OCI-LY3 (cell line): ENCODE measurements around the gene PHYHD1.

ENCODE experiments used
- EZH2phosphoT487 ChIP-seq: fragments of 200-600 bp; shearing (Covaris generic); IDR thresholded peaks from 2 replicates; pipeline ENCODE4 v1.6.1; 2018; ENCODE audit warnings: antibody characterized with exemption, mixed run types, low read depth
- TF ChIP-seq, protein P1 (sequence below): fragments of 200-600, 300-600 bp; sonication (generic); IDR thresholded peaks from 2 replicates; pipeline ENCODE4 v1.5.1; 2014; ENCODE audit warnings: antibody characterized with exemption, low read length, low read depth

DNA sequence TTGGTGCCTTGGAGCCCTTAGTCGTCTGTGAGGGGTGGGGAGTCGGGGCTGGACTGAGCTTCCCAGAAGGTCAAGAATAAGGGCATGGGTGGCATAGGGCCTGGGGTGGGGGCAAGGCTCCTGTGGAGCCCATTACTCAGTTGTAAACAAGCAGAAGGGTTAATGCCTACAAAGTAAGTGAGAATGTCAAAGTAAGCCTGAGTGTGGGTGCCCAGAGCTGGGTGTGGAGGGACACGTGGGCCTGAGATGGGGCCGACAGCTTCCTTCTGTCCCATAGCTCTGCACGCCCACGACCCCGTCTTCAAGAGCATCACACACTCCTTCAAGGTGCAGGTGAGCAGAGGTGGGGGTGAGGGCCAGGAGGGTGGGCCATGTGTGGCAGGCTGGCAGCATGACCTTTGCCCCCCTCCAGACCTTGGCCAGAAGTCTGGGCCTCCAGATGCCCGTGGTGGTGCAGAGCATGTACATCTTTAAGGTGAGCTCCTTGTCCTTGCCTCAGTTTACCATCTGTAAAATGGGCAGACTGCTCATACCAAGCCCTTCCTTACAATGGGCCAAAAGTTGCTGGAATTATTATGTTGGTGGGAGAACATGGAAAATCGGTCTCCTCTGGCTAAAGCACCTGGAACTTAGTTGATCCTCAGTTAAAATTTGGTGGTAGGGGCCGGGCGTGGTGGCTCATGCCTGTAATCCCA, 15.5 kb downstream of the PHYHD1 start:
- TF ChIP-seq, protein P1, sequence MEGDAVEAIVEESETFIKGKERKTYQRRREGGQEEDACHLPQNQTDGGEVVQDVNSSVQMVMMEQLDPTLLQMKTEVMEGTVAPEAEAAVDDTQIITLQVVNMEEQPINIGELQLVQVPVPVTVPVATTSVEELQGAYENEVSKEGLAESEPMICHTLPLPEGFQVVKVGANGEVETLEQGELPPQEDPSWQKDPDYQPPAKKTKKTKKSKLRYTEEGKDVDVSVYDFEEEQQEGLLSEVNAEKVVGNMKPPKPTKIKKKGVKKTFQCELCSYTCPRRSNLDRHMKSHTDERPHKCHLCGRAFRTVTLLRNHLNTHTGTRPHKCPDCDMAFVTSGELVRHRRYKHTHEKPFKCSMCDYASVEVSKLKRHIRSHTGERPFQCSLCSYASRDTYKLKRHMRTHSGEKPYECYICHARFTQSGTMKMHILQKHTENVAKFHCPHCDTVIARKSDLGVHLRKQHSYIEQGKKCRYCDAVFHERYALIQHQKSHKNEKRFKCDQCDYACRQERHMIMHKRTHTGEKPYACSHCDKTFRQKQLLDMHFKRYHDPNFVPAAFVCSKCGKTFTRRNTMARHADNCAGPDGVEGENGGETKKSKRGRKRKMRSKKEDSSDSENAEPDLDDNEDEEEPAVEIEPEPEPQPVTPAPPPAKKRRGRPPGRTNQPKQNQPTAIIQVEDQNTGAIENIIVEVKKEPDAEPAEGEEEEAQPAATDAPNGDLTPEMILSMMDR = no peak
- TF ChIP-seq EZH2phosphoT487 = no peak
